Cardiac fibroblast (primary cell): ENCODE measurements around the gene PPP1CC.
A peak's percentile ranks its signal among the peaks of the same experiment; 100 is the strongest.

Experiments used
- DNase-seq, 2 donors: peaks; one replicate each; pipeline versions ENCODE4 v3.0.0 to v3.0.0-alpha.2; 2010; ENCODE audit warnings: low read depth in 2 of 2
- H3K4me3 ChIP-seq, 2 donors: replicated peaks in 1 of 2; 1 replicate in 1 of 2; 2 replicates in 1 of 2; pipeline ENCODE4 v1.5.1; 2011; ENCODE audit warnings: low read depth in 2 of 2, low read length in 2 of 2, mild to moderate bottlenecking in 2 of 2, moderate library complexity in 1 of 2
- CTCF ChIP-seq: IDR thresholded peaks from one replicate; pipeline ENCODE4 v1.5.1; 2011; ENCODE audit warnings: low read depth, mild to moderate bottlenecking, low read length, inconsistent platforms

PPP1CC gene

GRCh38 chr12:110702081-110702480 lies 40.6 kb downstream of the PPP1CC start:
- no peak for TF ChIP-seq CTCF
- H3K4me3 ChIP-seq = no peak overlapping the region
- no peak for DNase-seq

GRCh38 chr12:110699591-110700445 lies 42.9 kb downstream of the PPP1CC start:
- H3K4me3 ChIP-seq = no peak overlapping the region
- no peak for DNase-seq

GRCh38 chr12:110698171-110698902 lies 44.4 kb downstream of the PPP1CC start:
- TF ChIP-seq CTCF = peak; percentile 82
- DNase-seq = peak; percentile 88 to 91
- H3K4me3 ChIP-seq = peak overlapping the region in 1 of 2 donors; percentile 30

More at GRCh38 chr12:110699591-110700445, 42.9 kb downstream of the PPP1CC start:
- TF ChIP-seq CTCF = no peak

GRCh38 chr12:110697236-110697635 lies 45.5 kb downstream of the PPP1CC start:
- DNase-seq = no peak
- TF ChIP-seq CTCF = no peak
- H3K4me3 ChIP-seq = no peak overlapping the region

- no peak for DNase-seq
- H3K4me3 ChIP-seq = no peak overlapping the region
- no peak for TF ChIP-seq CTCF
Observed at GRCh38 chr12:110696283-110696682, 46.4 kb downstream of the PPP1CC start.

GRCh38 chr12:110694330-110694901 lies 48.3 kb downstream of the PPP1CC start:
- no peak for TF ChIP-seq CTCF
- DNase-seq = no peak

More at GRCh38 chr12:110694330-110694901, 48.3 kb downstream of the PPP1CC start:
- no peak overlapping the region for H3K4me3 ChIP-seq
